Fibroblast of the aortic adventitia (primary cell): Measurements from ENCODE around the gene DTX2. TPM values are rescaled to one million over a fixed set of nuclear protein-coding genes. Genes with fewer than 3 reads are reported as not detected.
"Not testable (repeated sequence)": the region's sequence is repeated elsewhere in the genome, so short reads cannot be mapped to it uniquely, and the experiment has no call there.

Experiments used
- DNase-seq: peaks from one replicate; pipeline ENCODE4 v3.0.0-alpha.2; 2010; ENCODE audit warnings: low read depth
- H3K4me3 ChIP-seq: 2 replicates; pipeline ENCODE4 v1.5.1; 2011; ENCODE audit warnings: low read depth, mild to moderate bottlenecking, control low read depth, low read length, moderate library complexity
- total RNA-seq: library from RNA; depleted of rRNA; stranded (reverse); fragments of >200 nt; gene quantifications from 2 replicates; pipeline ENCODE4 v1.2.3, GENCODE V29; 2012; ENCODE audit warnings: low replicate concordance
- TF ChIP-seq, protein P1 (sequence below): IDR thresholded peaks from 2 replicates; pipeline ENCODE4 v1.5.1; 2011; ENCODE audit warnings: mild to moderate bottlenecking, low read length, control low read depth, inconsistent platforms; ENCODE audit not compliant: insufficient read depth

The DTX2 gene
- total RNA-seq, 1 donor: 6.6 TPM

GRCh38 chr7:76437873-76438272 is 23.6 kb upstream of the DTX2 start:
- not testable (repeated sequence) for H3K4me3 ChIP-seq
- peak; percentile 86 for DNase-seq
- TF ChIP-seq, protein P1, sequence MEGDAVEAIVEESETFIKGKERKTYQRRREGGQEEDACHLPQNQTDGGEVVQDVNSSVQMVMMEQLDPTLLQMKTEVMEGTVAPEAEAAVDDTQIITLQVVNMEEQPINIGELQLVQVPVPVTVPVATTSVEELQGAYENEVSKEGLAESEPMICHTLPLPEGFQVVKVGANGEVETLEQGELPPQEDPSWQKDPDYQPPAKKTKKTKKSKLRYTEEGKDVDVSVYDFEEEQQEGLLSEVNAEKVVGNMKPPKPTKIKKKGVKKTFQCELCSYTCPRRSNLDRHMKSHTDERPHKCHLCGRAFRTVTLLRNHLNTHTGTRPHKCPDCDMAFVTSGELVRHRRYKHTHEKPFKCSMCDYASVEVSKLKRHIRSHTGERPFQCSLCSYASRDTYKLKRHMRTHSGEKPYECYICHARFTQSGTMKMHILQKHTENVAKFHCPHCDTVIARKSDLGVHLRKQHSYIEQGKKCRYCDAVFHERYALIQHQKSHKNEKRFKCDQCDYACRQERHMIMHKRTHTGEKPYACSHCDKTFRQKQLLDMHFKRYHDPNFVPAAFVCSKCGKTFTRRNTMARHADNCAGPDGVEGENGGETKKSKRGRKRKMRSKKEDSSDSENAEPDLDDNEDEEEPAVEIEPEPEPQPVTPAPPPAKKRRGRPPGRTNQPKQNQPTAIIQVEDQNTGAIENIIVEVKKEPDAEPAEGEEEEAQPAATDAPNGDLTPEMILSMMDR: peak; percentile 68

- not testable (repeated sequence) for H3K4me3 ChIP-seq, DNase-seq
Observed at GRCh38 chr7:76439120-76439888, 22.2 kb upstream of the DTX2 start.

GRCh38 chr7:76440404-76440803 is 21.1 kb upstream of the DTX2 start:
- H3K4me3 ChIP-seq, DNase-seq: not testable (repeated sequence)

- H3K4me3 ChIP-seq, DNase-seq: not testable (repeated sequence)
Observed at GRCh38 chr7:76441792-76442191, 19.7 kb upstream of the DTX2 start.

DNA sequence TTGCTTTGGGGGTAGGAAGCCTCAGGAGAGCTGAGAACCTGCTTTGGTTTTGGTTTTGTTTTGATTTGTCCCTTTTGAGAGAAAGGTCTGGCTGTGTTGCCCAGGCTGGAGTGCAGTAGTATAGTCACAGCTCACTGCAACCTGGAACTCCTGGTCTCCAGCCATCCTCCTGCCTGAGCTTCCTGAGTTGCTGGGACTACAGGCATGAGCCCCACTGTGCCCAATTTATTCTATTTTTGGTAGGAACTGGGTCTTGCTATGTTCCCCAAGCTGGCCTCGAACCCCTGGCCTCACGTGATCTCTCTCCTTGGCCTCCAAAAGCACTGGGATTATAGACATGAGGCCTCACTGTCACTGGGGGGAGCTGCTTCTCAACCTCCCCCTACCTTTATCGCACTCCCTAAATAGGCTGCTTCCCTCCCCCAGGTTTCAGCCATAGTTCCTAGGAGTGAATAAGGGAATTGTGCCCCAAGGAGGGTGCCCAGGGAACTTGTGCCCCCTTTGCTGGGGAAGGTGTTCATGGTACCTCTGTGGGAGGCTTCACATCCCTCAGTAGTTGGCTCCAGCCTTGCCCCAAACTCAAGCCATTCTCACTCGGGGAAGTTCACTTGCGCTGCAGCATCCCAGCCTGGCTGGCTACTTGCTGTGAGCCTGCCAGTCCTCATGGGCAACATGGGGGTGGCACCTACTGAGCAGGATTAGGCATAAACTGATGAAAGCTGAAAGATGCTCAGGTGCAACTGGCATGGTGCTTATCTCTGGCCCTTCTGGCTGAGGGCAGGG is 18.7 kb upstream of the DTX2 start:
- DNase-seq, H3K4me3 ChIP-seq: not testable (repeated sequence)

DNA sequence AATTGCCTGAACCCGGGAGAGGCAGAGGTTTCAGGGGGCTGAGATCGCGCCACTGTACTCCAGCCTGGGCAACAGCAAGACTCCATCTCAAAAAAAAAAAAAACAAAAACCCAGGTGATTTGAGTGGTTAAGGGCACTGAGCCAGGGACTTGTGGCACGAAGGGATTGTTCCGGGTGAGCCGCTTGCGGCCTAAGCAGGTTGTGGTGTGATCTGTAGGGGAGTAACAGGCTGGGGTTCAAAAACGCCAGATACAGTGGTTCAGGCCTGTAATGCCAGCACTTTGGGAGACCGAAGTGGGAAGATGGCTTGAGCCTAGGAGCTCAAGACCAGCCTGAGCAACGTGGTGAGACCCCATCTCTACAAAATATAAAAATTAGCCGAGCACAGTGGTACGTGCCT is 17.7 kb upstream of the DTX2 start:
- DNase-seq: not testable (repeated sequence)

DNA sequence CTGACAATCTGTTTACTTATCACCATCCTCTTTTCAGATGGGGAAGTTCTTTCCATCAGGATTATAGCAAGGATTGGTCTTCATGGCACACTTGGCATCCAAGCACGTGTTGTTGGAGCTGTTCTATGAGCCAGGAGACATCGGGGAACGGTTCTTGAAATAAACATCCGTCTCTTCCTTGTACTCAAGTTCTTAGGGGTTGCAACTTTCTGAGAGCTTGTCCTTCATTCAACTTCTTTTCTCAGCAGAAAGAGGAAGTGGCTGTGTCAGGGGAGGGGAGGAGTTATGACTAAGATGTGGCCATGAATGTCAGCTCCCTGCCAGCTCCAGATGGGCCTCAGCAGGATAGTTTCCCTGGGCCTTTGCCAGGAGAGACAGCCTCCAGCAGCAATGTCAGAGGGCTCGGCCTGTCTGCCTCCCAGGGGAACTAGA is 15.9 kb upstream of the DTX2 start:
- H3K4me3 ChIP-seq: not testable (repeated sequence)
- DNase-seq: peak; percentile 39

More for the DNA sequence above, 17.7 kb upstream of the DTX2 start:
- H3K4me3 ChIP-seq: not testable (repeated sequence)

DNA sequence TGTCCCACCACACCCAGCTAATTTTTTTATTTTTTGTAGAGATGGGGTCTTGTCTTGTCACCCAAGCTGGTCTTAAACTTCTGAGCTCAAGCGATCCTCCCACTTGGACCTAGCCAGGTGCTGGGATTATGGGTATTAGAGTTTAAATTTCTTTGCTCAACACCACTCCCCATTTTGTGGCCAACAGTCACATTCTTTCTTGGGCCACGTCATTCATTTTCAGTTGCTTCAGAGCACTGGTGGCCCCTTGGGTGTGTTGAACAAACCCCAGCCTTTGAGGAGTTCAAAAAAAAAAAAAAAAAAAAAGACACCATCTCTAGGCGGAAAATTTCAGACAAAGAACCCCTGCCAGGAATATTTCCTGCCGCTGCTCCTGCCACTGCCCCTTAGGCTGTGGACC is 4.5 kb upstream of the DTX2 start:
- not testable (repeated sequence) for H3K4me3 ChIP-seq, DNase-seq

DNA sequence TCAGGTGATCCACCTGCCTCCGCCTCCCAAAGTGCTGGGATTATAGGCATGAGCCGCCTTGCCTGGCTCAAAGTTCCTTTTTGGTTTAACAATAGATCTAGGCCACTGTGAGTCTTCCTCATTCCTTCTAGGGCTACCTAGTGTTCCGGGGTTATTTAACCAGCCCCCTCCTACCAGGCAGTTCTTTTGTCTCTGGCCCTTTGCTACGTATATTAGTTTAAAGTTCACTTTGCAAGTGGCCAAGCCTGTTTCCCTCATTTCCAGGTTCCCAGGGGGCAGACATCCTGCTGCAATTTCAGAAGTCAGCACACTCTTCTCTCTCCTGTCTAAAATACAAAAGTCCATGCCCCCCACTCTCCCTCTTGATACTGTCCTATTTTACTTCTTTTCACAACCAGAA is 3.0 kb upstream of the DTX2 start:
- not testable (repeated sequence) for H3K4me3 ChIP-seq, DNase-seq

DNA sequence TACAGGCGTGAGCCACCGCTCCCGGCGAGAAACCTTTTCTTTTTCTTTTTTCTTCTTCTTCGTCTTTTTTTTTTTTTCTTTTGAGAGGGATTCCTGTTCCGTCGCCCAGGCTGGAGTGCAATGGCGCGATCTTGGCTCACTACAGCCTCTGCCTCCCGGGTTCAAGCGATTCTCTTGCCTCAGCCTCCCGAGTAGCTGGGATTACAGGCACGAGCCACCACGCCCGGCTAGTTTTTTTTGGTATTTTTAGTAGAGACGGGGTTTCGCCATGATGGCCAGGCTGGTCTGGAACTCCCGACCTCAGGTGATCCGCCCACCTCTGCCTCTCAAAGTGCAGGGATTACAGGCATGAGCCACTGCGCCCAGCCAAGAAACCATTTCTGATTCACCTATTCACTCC is 742 bp upstream of the DTX2 start:
- H3K4me3 ChIP-seq, DNase-seq: not testable (repeated sequence)

- H3K4me3 ChIP-seq, DNase-seq: not testable (repeated sequence)
Observed at GRCh38 chr7:76462271-76462882, 868 bp downstream of the DTX2 start.

- not testable (repeated sequence) for DNase-seq, H3K4me3 ChIP-seq
Observed at GRCh38 chr7:76464959-76465358, 3.5 kb downstream of the DTX2 start.

DNA sequence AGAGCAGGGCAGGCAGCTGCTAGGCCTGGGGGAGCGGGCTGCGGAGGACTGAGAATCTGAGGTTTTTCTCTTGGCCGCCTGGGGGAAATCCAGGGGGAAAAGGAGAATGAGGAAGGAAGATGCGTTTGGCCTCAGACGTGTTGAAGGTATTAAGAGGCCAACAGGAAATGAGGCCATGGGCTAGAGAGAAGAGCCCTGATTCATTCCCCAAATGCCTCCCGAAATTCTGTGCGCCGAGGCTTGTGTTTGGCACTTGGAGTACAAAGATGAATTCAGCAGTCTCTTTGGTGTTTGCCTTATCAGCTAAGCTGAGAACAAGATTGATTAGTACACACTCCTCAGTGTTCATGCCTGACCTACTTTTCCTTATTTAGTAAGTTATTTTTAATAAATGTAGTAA is 4.4 kb downstream of the DTX2 start:
- not testable (repeated sequence) for H3K4me3 ChIP-seq, DNase-seq

- not testable (repeated sequence) for H3K4me3 ChIP-seq, DNase-seq
Observed at GRCh38 chr7:76467743-76468404, 6.4 kb downstream of the DTX2 start.

DNA sequence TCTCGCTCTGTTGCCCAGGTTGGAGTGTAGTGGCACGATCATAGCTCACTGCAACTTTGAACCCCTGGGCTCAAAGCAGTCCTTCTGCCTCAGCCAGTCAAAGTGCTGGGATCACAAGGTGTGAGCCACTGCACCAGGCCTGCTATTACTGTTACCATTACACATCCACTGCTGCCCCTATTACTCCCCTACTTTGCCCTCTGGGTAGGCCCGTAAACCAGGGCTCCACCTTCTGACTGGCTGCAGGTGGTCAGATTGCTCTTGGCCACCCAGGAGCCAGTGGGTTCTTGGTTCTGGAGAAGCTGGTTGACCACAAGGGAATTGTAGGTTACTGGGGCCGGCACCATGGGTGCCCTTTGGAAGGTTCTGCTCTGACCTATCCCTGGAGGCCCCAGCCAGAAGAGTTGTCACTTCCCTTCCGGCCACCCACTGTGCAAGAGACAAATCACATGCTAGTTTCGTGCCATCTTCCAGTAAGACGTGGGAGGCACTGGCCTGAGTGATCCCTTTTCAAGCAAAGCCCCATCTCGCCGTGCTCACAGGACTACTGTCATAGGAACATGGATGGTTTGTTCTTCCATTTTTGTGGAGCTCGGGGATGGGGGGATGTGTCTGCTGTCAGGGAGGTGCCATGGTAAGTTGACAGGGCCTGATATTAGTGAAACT is 10.2 kb downstream of the DTX2 start:
- not testable (repeated sequence) for H3K4me3 ChIP-seq, DNase-seq

GRCh38 chr7:76473097-76473496 is 11.6 kb downstream of the DTX2 start:
- DNase-seq, H3K4me3 ChIP-seq: not testable (repeated sequence)

DNA sequence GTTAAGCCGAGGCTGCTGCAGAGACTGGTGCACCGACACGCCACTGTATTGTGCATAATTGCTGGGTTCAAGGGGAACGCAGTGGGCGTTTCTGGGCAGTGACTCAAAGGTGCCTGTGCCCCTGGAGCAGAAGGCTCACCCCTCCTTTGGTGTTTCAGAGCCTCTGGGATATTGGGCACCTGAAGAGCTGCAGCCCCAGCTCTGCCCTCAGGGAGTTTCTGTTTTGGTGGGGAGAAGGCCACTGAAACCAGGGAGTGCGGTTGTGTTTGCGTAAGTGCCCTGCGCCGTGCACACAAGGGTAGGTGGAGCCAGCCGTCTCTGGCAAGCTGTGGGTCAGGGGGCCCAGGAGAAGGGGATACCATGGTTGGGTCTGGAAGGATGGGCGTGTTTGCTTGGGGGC is 14.8 kb downstream of the DTX2 start:
- H3K4me3 ChIP-seq, DNase-seq: not testable (repeated sequence)
